Measurements from ENCODE around the gene USP11. TPM values are rescaled to one million over a fixed set of nuclear protein-coding genes. Genes with fewer than 3 reads are reported as not detected.

Gene USP11
- total and polyA plus RNA-seq, 2 donors: 45.6 to 52.5 TPM

- Histone ChIP-seq H3K4me3 (ENCODE audit: low read depth, low read length) (no peak overlapping the region), H3K36me3 (ENCODE audit: insufficient read depth) (peaks cover 4% of the 10 kb centered on the region), H3K27ac (ENCODE audit: low read depth) (no peak overlapping the region), H3K4me1 (ENCODE audit: insufficient read depth) (no peaks in the 10 kb centered on the region)
- 43% methylated on average over 7 of the region's 7 CpGs for WGBS
- no peak for DNase-seq (ENCODE audit: extremely low spot score)
These were observed 35.3 kb upstream of the USP11 start for GRCh38 chrX:47197526-47197925.

DNA sequence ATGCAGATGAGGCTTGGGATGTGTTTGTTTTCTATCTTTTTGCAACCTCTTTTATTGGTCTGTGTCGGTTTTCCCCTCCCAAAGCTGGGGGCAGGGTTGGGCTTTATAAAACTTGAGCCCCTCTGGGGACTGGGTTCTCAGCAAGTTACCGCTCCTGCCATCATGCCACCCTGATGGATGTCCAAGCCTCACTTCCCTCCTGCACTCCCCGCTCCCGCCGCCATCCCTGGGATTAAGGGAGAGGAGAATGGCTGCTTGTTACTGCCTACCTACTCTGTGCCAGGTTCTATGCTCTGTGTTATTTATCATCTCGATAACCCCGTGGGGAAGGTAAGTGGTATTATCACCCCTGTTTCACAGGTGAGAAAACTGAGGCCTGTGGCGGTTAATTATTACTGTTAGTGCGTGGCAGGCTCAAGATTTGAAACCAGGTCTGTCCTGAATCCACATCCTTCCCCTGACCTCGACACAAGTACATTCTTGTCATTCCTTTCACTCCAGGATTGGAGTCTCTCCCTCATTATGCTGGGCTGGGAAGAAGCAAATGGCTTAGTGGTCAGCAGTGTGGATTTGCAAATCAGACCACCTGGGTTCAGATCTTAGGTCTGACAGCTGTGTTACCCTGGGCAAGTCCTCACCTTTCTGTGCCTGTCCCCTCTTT lies 34.7 kb upstream of the USP11 start:
- Histone ChIP-seq H3K4me1 (ENCODE audit: insufficient read depth) (no peaks in the 10 kb centered on the region), H3K36me3 (ENCODE audit: insufficient read depth) (peaks cover 6% of the 10 kb centered on the region), H3K27ac (ENCODE audit: low read depth) (no peak overlapping the region), H3K4me3 (ENCODE audit: low read depth, low read length) (no peak overlapping the region)
- 74% methylated on average over 10 of the region's 10 CpGs for WGBS
- no peak for DNase-seq (ENCODE audit: extremely low spot score)

DNA sequence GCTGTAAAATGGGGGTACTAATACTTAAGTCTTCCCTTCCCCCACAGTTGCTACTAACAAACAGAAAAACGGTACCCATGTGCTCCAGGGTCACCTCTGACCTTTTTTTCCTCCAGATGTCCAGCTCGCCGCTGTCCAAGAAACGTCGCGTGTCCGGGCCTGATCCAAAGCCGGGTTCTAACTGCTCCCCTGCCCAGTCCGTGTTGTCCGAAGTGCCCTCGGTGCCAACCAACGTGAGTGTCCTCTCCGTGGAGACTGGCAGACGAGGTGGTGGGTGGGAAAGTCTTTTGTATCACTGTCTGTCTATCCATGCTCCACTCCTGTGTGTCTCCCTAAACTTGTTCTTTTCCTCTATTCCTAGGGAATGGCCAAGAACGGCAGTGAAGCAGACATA lies 34.1 kb upstream of the USP11 start:
- no peak for DNase-seq (ENCODE audit: extremely low spot score)
- H3K4me1 ChIP-seq (ENCODE audit: insufficient read depth): no peaks in the 10 kb centered on the region
- 74% methylated on average over 15 of the region's 15 CpGs for WGBS
- H3K27ac ChIP-seq (ENCODE audit: low read depth): no peak overlapping the region
- H3K36me3 ChIP-seq (ENCODE audit: insufficient read depth): peaks cover 6% of the 10 kb centered on the region
- H3K4me3 ChIP-seq (ENCODE audit: low read depth, low read length): no peak overlapping the region

GRCh38 chrX:47199286-47199685 lies 33.5 kb upstream of the USP11 start:
- WGBS: 93% methylated on average over 10 of the region's 10 CpGs
- no peaks in the 10 kb centered on the region for H3K4me1 ChIP-seq (ENCODE audit: insufficient read depth)
- H3K4me3 ChIP-seq (ENCODE audit: low read depth, low read length): no peak overlapping the region
- H3K36me3 ChIP-seq (ENCODE audit: insufficient read depth): peaks cover 8% of the 10 kb centered on the region
- no peak overlapping the region for H3K27ac ChIP-seq (ENCODE audit: low read depth)
- no peak for DNase-seq (ENCODE audit: extremely low spot score)

GRCh38 chrX:47200385-47201150 lies 32.2 kb upstream of the USP11 start:
- no peak overlapping the region for H3K4me3 ChIP-seq (ENCODE audit: low read depth, low read length)
- no peaks in the 10 kb centered on the region for H3K4me1 ChIP-seq (ENCODE audit: insufficient read depth)
- H3K27ac ChIP-seq (ENCODE audit: low read depth): no peak overlapping the region
- peaks cover 8% of the 10 kb centered on the region for H3K36me3 ChIP-seq (ENCODE audit: insufficient read depth)
- no peak for DNase-seq (ENCODE audit: extremely low spot score)
- WGBS: 72% methylated on average over 9 of the region's 9 CpGs

GRCh38 chrX:47201345-47201944 lies 31.4 kb upstream of the USP11 start:
- Histone ChIP-seq H3K4me3 (ENCODE audit: low read depth, low read length) (no peak overlapping the region), H3K4me1 (ENCODE audit: insufficient read depth) (no peaks in the 10 kb centered on the region), H3K27ac (ENCODE audit: low read depth) (no peak overlapping the region), H3K36me3 (ENCODE audit: insufficient read depth) (peaks cover 12% of the 10 kb centered on the region)
- WGBS: 82% methylated on average over 9 of the region's 9 CpGs
- DNase-seq (ENCODE audit: extremely low spot score): no peak

DNA sequence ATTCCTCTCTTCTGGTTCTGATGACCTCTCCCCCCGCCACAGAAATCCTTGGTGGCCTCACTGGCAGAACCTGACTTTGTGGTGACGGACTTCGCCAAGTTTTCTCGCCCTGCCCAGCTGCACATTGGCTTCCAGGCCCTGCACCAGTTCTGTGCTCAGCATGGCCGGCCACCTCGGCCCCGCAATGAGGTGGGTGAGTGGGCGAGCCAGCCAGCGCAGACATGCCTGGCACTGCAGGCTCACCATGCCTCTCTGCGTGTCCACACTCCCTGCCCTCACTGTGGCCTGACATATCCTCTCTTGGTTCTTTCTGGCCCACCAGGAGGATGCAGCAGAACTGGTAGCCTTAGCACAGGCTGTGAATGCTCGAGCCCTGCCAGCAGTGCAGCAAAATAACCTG lies 30.5 kb upstream of the USP11 start:
- no peak for DNase-seq (ENCODE audit: extremely low spot score)
- 95% methylated on average over 11 of the region's 11 CpGs for WGBS
- Histone ChIP-seq H3K27ac (ENCODE audit: low read depth) (no peak overlapping the region), H3K4me1 (ENCODE audit: insufficient read depth) (no peaks in the 10 kb centered on the region), H3K36me3 (ENCODE audit: insufficient read depth) (peaks cover 12% of the 10 kb centered on the region), H3K4me3 (ENCODE audit: low read depth, low read length) (no peak overlapping the region)

GRCh38 chrX:47202877-47203276 lies 29.9 kb upstream of the USP11 start:
- WGBS: 70% methylated on average over 4 of the region's 4 CpGs
- no peak overlapping the region for H3K4me3 ChIP-seq (ENCODE audit: low read depth, low read length)
- peaks cover 12% of the 10 kb centered on the region for H3K36me3 ChIP-seq (ENCODE audit: insufficient read depth)
- no peak overlapping the region for H3K27ac ChIP-seq (ENCODE audit: low read depth)
- DNase-seq (ENCODE audit: extremely low spot score): no peak
- H3K4me1 ChIP-seq (ENCODE audit: insufficient read depth): no peaks in the 10 kb centered on the region

DNA sequence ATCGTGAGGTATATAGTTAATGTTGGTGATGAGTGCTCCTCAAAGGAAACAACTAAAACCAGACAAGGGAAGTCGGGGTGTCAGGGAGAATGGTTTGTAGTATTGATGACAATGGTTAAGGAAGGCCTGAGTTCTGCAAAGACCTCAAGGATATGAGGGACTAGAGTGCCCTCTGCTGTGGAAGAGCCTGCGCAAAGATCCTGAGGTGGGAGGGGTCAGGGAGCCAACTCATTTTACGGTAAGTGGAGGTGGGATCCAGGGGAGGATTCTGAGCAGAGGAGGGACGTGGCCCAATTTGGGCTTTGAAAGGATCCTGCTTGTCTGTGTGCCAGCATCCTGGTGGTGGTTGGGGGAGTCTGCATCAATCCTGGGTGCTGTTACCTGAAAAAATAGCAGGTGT lies 27.8 kb upstream of the USP11 start:
- Histone ChIP-seq H3K27ac (ENCODE audit: low read depth) (no peak overlapping the region), H3K36me3 (ENCODE audit: insufficient read depth) (peaks cover 11% of the 10 kb centered on the region), H3K4me1 (ENCODE audit: insufficient read depth) (no peaks in the 10 kb centered on the region), H3K4me3 (ENCODE audit: low read depth, low read length) (no peak overlapping the region)
- no peak for DNase-seq (ENCODE audit: extremely low spot score)
- 65% methylated on average over 5 of the region's 5 CpGs for WGBS

- Histone ChIP-seq H3K4me1 (ENCODE audit: insufficient read depth) (no peaks in the 10 kb centered on the region), H3K36me3 (ENCODE audit: insufficient read depth) (peaks cover 13% of the 10 kb centered on the region), H3K4me3 (ENCODE audit: low read depth, low read length) (no peak overlapping the region), H3K27ac (ENCODE audit: low read depth) (no peak overlapping the region)
- no peak for DNase-seq (ENCODE audit: extremely low spot score)
- WGBS: 75% methylated on average over 3 of the region's 3 CpGs
These were observed 26.5 kb upstream of the USP11 start for GRCh38 chrX:47206316-47206715.

DNA sequence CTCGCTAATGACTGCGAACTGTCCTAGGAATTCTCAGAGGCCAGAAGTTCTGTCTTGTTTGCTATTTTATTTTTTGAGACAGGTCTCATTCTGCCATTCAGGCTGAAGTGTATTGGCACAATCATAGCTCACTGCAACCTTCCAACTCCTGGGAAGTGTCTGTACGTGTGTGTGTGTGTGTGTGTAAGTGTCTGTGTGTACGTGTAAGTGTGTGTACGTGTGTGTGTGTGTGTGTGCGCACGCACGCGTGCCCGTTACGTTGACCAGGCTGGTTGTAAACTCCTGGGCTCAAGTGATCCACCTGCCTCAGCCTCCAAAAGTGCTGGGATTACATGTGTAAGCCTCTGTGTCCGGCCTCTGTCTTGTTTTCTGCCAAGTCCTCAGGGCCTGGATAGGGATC lies 24.7 kb upstream of the USP11 start:
- WGBS: 80% methylated on average over 12 of the region's 12 CpGs
- H3K36me3 ChIP-seq (ENCODE audit: insufficient read depth): peaks cover 15% of the 10 kb centered on the region
- no peak overlapping the region for H3K27ac ChIP-seq (ENCODE audit: low read depth)
- DNase-seq (ENCODE audit: extremely low spot score): no peak
- no peaks in the 10 kb centered on the region for H3K4me1 ChIP-seq (ENCODE audit: insufficient read depth)
- no peak overlapping the region for H3K4me3 ChIP-seq (ENCODE audit: low read depth, low read length)

DNA sequence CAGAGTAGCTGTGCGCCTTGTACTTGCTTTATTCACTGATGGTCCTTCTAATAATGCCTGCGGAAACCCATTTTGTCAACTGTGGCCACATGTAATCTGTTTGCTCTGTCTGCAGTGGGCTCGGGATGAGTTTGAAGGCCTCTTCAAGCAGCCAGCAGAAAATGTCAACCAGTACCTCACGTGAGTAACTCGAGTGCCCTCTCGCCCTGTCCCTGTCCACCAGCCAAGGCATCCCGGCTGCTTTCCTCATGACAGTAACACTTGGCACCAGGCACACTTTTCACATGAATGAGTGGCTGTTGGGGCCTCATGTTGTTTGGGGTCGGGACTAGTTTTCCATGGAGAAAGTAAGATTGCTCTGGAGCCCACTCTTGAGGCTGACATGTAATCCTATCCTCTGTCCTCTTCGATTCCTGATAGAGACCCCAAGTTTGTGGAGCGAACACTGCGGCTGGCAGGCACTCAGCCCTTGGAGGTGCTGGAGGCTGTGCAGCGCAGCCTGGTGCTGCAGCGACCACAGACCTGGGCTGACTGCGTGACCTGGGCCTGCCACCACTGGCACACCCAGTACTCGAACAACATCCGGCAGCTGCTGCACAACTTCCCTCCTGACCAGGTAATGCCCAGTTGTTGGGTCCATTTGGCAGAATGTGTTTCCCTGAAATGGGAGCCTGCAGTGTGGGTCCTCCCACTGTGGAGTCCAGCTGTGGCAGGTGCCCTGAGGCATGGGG lies 23.1 kb upstream of the USP11 start:
- H3K36me3 ChIP-seq (ENCODE audit: insufficient read depth): peaks cover 12% of the 10 kb centered on the region
- no peak for DNase-seq (ENCODE audit: extremely low spot score)
- no peaks in the 10 kb centered on the region for H3K4me1 ChIP-seq (ENCODE audit: insufficient read depth)
- 88% methylated on average over 16 of the region's 16 CpGs for WGBS
- no peak overlapping the region for H3K4me3 ChIP-seq (ENCODE audit: low read depth, low read length)
- H3K27ac ChIP-seq (ENCODE audit: low read depth): no peak overlapping the region

DNA sequence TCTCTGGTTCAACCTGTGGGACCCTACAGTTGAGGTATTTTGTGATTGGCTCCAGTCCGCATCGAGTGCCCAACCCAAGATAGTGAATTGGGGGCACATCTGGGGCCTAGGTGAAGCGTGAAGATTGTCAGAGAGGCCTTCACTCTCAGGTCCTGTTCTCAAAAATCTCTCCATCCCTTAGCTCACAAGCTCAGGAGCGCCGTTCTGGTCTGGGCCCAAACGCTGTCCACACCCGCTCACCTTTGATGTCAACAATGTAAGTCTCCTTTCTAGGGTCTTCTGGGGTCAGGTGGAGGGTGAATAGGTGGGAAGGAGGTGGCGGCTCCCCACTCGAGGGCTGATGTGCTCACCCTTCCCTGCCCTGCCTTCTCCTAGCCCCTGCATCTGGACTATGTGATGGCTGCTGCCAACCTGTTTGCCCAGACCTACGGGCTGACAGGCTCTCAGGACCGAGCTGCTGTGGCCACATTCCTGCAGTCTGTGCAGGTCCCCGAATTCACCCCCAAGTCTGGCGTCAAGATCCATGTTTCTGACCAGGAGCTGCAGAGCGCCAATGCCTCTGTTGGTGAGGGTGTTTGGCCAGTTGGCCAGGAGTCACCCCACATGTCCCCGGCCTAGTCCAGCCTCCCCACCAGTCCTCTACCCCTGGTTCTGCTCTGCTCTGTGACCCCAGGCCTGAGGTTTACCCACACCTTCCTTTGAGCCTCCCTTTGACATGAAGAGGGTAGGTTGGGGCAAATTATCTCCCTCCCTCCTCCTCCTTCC lies 22.0 kb upstream of the USP11 start:
- peaks cover 12% of the 10 kb centered on the region for H3K36me3 ChIP-seq (ENCODE audit: insufficient read depth)
- DNase-seq (ENCODE audit: extremely low spot score): no peak
- H3K27ac ChIP-seq (ENCODE audit: low read depth): no peak overlapping the region
- WGBS: 90% methylated on average over 15 of the region's 15 CpGs
- no peak overlapping the region for H3K4me3 ChIP-seq (ENCODE audit: low read depth, low read length)
- no peaks in the 10 kb centered on the region for H3K4me1 ChIP-seq (ENCODE audit: insufficient read depth)
